Hematopoietic multipotent progenitor cell treated with erythropoietin and hydrocortisone succinate and interleukin-3 and kit ligand, for 8 days (in vitro differentiated cells): ENCODE measurements around the gene ROBO2.

Experiments
- DNase-seq: peaks from one replicate; pipeline ENCODE4 v3.0.0-alpha.2; 2015

The ROBO2 gene

DNA sequence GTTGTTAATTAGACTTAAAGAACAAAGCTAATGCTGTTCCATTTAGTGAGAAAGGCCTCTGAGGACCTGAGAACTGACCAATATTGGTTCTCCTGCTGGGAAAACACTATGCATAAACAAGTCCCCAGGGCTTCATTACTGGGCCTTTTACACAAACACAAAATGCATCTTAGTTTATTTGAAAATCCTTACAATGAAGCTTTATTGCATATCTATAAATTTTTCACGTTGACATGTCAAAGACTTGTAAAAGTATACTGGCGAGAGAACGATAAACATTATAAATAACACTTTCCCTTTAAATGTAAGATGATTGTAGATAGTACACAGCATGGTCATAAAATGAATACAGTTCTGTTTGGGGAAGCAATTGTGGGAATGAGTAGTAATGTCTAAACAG lies 151.7 kb downstream of the ROBO2 start:
- DNase-seq, result no peak

DNA sequence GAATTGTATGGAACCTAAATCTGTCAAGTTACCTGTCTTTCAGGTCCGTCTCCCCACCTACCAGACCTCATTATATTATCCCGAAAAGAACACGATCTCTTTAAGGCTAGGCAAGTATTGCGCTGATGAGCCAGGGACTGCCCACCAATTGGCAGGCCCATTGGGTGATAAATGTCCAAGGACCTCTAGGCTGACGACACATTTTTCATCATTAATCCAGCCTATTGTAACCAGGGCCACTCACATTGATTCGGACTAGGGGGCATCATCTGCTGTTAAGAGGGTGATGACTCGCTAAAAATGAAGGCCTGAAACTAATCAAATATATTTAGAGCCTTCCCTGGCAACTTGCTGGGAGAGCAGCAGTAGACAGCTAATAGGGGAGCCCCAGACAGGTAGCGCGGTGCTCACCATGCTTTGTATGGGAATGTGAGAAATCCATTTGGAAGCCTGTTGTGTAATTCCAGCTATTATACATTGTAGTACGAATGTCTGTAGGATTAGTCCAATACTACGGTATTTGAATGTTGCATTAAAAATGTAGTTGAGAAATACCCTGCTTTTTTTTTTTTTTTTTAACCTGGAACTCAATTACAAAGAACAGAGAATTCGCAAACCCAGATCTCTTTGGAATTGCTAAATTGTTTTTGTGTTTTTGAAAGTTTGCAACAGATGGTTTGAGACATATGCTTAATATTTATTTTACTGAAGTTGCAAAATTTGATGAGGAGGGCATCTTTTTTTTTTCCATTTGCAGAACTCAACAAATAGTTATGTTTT lies 156.1 kb downstream of the ROBO2 start:
- DNase-seq, result no peak

- DNase-seq, result no peak
Observed at GRCh38 chr3:77197408-77197807, 157.5 kb downstream of the ROBO2 start.

DNA sequence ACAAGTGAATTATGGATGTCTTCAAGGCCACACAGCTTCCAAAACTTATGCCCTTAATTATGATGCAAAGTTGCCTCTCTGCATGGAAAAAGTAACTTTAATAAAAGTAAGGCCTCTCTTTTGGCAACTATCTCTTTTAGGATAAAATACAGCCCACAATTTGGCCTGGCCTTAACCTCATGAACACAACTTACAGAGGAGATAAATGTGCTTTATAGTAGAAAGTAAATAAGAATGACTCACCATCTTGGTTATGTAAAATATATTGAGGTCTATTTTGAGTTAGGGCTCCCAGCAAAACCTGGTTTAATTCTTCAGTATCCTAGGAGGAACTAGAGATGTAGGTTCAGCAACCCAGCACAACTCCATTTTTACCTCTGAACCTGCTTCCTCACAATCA lies 164.0 kb downstream of the ROBO2 start:
- no peak for DNase-seq

DNA sequence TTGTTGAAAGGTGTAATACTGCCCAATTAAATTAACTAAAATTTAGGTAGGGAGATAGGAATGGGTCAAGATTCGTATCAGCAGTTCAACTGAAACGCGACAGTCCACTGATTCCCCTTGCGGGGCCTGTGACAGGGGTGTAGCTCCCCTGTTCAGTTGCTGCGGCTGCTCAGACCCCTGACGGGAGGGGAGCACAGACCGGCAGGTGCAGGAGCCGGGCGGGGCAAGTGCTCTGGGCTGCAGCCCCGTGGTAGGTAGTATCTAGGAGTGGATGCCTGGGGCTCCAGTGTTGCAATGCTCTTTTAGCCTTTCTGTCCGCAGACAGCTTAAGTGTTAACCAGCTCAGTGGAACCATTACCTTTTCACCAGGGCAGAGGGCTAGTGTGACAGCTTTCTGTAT lies 164.9 kb downstream of the ROBO2 start:
- no peak for DNase-seq

DNA sequence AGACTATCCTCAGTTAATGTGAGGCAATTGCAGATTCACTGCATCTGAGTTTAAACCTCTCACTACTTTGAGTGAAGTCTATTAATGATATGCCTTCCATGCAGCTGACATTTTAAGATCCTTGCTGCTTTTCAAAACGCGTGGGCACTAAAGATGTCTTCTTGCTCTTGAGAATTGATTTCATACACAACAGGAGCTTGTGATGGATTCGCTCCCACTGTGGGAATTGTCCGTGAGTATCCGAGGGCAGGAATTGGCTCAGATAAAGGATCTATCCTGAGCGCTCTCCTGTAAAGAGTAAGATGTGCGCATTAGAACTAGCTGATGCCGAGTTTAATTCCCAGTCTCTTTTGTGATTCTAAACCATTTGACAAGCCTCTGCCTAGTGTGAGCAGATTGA lies 167.9 kb downstream of the ROBO2 start:
- no peak for DNase-seq

- no peak for DNase-seq
Observed at GRCh38 chr3:77222701-77223100, 182.8 kb downstream of the ROBO2 start.

- no peak for DNase-seq
Observed at GRCh38 chr3:77227567-77227966, 187.7 kb downstream of the ROBO2 start.

DNA sequence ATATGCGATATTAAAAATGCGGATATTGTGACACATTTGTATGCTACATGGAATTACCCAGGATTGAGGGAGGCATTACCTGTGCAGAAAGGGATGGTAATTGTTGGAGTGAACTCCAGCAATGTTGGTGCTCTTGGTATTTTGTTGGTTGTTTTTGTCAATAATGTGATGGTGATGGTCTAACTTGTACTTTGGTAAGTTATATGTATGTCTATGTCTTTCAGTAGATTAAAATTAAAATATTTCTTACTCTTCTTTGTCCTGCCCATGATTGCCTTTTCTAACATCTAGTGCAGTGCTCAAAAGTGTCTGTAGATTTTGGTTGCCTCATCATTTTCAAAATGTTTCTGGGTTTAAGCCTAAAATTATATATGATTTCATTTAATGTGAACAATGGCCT lies 192.7 kb downstream of the ROBO2 start:
- no peak for DNase-seq

DNA sequence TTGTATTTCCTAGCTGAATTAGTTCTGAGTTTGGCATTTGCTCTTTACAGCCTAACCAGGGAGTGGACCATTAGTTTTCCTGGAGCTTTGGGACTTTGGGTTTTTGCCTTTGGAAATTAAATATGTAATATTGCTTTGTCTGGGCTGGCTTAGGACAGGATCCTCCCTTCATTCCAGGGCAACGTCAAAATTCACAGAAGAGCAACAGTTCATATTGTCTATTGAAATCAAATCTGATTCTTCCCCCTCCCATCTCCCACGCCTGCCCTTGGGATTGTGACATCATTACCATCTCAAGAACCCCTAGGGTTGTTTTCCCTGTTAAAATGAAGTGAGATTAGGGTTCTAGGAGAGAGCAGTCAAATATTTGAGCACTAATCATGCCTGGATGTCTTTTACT lies 194.1 kb downstream of the ROBO2 start:
- no peak for DNase-seq

DNA sequence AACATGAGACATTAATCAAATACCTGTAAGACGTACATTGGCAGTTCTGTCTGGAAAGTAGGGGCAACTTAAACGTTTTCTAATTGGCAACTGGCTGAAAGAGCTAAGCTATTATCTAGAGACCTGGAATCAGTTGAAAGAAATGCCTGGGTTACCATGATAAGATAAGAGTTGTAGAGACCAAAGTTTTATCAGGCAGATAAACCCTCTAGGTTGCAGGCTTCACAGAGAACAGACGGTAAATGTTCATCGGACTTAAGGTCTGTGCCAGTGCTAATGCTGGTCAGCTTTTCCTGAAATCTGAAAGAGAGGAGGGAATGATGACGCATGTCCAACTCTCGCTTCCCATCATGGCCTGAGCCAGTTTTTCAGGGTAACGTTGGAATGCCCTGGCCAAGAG lies 196.2 kb downstream of the ROBO2 start:
- DNase-seq, result no peak

DNA sequence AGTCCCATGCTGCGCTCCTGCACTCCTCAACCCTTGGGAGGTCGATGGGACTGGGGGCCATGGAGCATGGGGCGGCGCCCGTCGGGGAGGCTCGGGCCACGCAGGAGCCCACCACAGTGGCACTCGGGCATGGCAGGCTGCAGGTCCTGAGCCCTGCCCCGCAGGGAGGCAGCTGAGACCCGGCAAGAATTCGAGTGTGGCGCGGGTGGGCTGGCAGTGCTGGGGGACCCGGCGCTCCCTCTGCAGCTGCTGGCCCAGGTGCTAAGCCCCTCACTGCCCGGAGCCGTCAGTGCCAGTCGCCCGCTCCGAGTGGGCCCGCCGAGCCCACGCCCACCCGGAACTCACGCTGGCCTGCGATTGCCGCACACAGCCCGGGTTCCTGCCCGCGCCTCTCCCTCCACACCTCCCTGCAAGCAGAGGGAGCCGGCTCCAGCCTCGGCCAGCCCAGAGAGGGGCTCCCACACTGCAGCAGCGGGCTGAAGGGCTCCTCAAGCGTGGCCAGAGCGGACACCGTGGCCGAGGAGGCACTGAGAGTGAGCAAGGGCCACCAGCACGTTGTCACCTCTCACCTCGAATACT lies 200.3 kb downstream of the ROBO2 start:
- DNase-seq, result no peak

DNA sequence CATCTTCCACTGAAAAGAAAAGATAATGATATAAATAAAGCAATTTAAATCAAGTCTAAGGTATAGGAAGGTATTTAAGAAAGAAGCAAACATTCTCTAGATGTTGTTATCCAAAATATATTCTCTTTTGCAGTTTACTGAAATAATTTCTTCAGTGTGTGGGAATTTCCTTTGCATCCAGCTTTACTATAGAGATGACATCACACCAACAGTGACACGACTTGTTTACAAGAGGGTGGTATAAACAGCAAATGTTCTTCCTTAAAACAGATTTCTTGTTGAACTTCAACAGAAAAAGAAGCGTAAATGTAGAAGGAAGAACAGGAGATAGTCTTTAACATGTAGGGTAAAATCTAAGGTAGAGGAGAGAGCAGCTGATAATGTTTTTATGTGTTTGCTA lies 202.5 kb downstream of the ROBO2 start:
- no peak for DNase-seq

DNA sequence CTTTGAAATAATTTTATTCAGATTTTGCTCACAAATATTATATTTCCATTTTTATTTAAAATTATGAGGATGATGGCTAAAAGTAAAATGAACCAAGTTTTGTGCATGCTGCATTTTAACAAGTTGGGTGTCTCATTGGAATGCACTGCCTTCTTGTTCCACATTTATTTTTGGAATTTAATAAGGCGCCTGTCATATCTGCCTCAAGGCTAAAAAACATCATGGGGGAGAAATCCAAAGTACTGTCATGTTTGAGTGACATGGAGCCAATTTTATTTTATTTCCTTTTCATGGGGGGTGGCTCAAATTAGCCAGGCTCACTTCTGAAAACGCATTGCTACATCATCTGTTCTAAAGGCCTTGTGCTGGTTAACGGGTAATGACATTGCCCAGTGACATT lies 205.1 kb downstream of the ROBO2 start:
- DNase-seq, result no peak

DNA sequence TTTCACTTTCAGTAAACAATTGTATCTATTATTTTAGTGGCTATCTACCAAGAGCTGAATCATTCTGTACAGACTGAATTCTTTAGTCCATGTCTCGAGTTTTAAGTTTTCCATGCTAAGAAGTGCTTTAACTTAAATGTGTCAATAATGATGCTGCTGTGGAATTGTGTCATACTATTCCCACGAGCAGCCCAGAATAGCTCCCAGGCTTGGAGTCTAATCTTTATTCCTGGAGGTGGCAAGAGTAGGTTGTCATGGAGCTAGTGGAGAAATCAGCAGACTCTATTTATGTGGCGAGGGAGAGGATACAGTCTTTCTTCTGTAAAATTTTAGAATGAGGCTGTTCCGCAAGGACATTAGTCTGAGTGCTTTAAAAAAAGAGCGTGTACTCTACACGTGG lies 207.2 kb downstream of the ROBO2 start:
- no peak for DNase-seq

DNA sequence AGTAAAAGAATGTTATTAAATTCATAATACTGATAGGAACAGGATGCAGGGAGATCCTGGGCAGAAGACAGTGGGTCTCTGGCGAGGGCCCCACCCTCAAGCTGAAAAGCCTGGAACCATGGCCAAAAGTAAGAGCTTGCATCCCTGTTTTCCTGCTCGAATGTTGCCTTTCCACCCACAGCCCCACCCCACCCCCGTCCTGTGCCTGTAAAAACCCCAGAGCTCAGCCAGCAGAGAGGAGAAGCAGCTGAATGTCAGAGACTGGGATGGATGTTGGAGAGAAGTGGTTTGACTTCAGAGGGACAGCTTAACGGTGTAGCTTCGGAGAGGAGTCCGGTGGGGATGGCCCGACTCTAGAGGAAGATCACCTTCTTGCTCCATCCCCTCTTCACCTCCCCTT lies 207.9 kb downstream of the ROBO2 start:
- DNase-seq, result no peak

DNA sequence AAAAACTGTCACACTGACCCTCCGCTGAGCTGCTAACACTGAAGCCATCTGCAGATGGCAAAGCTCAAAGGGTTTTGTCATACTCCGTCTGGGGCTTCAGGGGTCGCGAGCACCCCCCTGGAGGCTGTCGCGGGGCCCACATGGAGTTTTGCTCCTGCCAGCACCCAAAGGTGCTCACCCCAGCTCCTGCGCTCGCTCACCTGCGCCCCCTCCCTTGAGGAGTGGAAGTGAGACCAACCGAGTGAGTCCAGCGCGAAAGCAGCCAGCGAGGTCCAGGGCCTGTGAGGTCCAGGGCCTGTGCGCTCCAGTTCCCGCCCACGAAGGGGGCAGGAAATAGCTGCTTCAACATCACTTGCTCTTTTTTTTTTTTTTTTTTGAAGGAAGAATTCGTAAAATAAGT lies 208.5 kb downstream of the ROBO2 start:
- DNase-seq, result no peak

DNA sequence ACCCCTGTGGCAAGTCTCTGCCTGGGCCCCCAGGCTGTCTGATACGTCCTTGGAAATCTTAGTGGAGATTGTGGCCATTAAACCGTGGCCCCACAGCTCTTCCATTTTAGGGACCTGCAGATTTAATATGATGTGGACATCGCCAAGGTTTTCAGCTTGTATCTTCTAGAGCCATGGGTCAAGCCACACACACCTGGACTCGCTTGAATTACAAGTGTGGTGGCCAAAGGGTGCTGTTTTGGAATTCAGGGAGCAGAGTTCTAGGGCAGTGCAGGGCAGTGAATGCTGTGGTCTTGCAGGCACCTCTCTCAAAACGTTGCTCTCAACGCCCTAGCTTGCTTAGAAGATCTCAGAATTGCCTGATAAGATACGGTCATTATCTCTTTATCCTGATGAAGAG lies 211.2 kb downstream of the ROBO2 start:
- no peak for DNase-seq

- peak; percentile 49 for DNase-seq
Observed at GRCh38 chr3:77254967-77255831, 215.3 kb downstream of the ROBO2 start.

DNA sequence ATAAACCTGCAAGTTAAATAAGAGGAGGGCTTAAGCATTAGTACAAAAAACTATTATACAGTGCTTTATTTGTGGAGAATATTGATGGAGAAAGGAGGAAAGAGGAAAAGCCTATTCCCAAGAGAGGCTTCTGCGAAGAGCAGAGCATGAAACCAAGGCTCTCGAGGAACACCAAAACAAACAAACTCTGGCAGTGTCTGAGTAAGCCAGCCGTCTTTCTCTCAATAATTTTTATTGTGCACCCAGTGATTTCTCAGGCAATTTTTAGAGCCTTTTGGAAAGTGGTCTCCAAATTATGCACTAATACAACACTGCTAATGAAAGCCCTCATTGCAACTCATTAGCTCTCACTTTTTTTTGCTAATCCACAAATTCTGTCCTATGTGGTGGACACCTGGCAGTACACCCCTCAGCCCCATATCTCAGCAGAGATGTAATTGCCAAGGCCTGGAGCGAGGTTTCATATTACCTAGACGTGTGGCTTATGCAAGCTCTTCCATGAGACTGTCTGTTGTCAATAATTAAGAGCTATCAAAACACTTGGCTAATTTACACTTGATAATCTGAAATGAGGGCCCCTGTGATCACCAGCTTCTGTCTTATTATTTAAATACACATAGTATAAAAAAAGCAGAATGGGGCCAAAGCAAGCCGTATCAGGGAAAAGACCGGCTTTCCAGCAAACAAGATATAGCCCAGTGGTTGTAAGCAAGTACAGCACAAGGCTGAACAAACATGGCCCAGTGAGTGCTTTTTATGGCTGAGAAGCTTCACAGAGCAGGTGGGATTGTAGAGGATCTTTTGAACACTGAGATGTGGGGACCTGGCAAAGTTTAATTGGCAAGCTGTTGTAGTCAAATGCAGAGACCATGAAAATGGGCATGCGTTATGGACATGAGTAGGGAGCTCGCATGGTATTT lies 216.9 kb downstream of the ROBO2 start:
- no peak for DNase-seq

- no peak for DNase-seq
Observed at GRCh38 chr3:77259694-77260093, 219.8 kb downstream of the ROBO2 start.

- no peak for DNase-seq
Observed at GRCh38 chr3:77262361-77262760, 222.5 kb downstream of the ROBO2 start.

DNA sequence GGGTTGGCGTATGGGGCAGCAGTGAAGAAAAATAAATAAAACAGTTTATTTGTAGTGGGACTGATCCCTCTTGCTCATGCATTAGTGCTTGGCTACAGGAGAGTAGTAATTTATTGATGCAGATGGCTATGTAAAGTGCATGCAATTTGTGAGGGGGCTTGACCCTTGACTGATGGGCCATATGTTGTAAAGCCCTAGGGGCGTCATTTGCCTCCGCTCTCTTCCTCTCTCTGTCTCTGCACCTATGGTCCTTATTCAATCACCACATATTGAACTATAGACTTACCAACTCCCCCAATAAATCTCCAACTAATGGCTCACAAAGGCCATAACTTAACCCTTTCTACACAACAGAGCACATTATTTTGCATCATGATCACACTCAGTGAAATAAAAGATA lies 227.7 kb downstream of the ROBO2 start:
- no peak for DNase-seq
